Ovary (tissue), 1 donor: ENCODE measurements around the gene NRAP.

ENCODE experiments used
- EP300 ChIP-seq: sonication (generic); formaldehyde crosslinking; IDR thresholded peaks from one replicate; pipeline ENCODE4 v1.6.1; 2017; ENCODE audit warnings: antibody characterized with exemption
- POLR2A ChIP-seq: fragments of 450-650 bp; IDR thresholded peaks from one replicate; pipeline ENCODE4 v1.6.1; 2017; ENCODE audit warnings: antibody characterized with exemption, mild to moderate bottlenecking, moderate library complexity

DNA sequence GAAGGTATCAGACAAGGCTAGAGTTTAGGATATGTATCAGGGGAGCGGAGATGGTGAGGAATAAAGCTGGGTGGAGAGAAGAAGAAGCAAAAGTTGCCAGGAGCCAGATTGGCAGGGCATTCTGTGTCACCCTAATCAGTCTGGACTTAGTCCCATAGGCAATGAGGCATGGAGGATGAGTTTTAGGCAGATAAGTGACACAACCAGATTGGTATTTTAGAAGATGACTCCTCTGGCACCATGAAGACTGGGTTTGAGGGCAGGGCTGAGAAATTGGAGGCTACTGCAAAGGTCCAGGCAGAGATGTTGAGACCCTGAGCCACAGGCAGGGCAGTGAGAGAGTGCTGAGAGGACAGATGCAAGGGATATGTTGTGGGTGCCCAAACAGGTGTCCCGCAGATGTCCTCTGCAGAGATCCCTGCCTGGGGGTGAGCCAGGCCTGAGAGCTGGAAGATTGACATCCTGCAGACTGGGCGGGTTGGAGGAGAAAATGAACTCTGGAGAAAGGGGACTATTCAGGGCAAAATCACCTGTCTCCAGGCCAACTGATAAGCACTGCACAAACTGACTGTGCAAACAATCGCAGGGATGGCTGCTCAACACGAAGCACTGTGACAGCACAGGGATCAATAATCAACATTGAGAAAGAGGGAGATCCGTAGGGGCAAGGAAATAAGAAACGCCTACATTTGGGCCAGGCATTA, 122.8 kb downstream of the NRAP start:
- TF ChIP-seq EP300, result no peak
- no peak for TF ChIP-seq POLR2A
